Gastroesophageal sphincter (tissue), 4 donors: ENCODE results near the gene AFMID. TPM values are rescaled to one million over a fixed set of nuclear protein-coding genes. Genes with fewer than 3 reads are reported as not detected.

ENCODE experiments used
- ATAC-seq: fragments of 150-250 bp; one replicate; pipeline ENCODE4 v1.9.1; 2016; ENCODE audit warnings: mild to moderate bottlenecking, moderate library complexity
- H3K27ac ChIP-seq, 4 donors: fragments of 200-600 bp; sonication (generic) in 3 of 4; 1 replicate in 3 of 4; 2 replicates in 1 of 4; pipeline ENCODE4 v1.5.1; 2016 to 2019
- H3K27me3 ChIP-seq: fragments of 200-600 bp; sonication (generic); one replicate; pipeline ENCODE4 v1.5.1; 2019
- H3K36me3 ChIP-seq, 2 donors: fragments of 200-600 bp; sonication (generic); one replicate each; pipeline ENCODE4 v1.5.1; 2019; ENCODE audit warnings: control low read depth in 1 of 2
- H3K4me1 ChIP-seq, 3 donors: fragments of 200-600 bp; sonication (generic); 1 replicate in 2 of 3; 2 replicates in 1 of 3; pipeline ENCODE4 v1.5.1; 2016 to 2019; ENCODE audit warnings: control low read depth in 2 of 3
- H3K4me3 ChIP-seq, 2 donors: fragments of 200-600 bp; sonication (generic); one replicate each; pipeline ENCODE4 v1.5.1; 2019; ENCODE audit warnings: mild to moderate bottlenecking in 1 of 2, moderate library complexity in 1 of 2
- H3K9me3 ChIP-seq, 3 donors: fragments of 200-600 bp; sonication (generic); one replicate each; pipeline ENCODE4 v1.5.1; 2017 to 2019; ENCODE audit warnings: control low read depth in 2 of 3
- EP300 ChIP-seq: sonication (generic); formaldehyde crosslinking; IDR thresholded peaks from one replicate; pipeline ENCODE4 v1.6.1; 2017; ENCODE audit warnings: antibody characterized with exemption, mild to moderate bottlenecking
- POLR2A ChIP-seq, 2 donors: fragments of 450-650 bp; IDR thresholded peaks; one replicate each; pipeline ENCODE4 v1.6.1; 2017; ENCODE audit warnings: antibody characterized with exemption in 2 of 2, mild to moderate bottlenecking in 2 of 2, moderate library complexity in 1 of 2
- POLR2AphosphoS5 ChIP-seq: sonication (generic); formaldehyde crosslinking; IDR thresholded peaks from one replicate; pipeline ENCODE4 v1.6.1; 2017; ENCODE audit warnings: antibody characterized with exemption
- WGBS, 2 donors: methylation state at CpG; one replicate each; pipeline ENCODE4 v1.1.5; 2018; ENCODE audit warnings: low coverage in 1 of 2; 5-methylcytosine and 5-hydroxymethylcytosine counted together
- total RNA-seq, 4 donors: library from RNA; depleted of rRNA; stranded (reverse); fragments of >200 nt; gene quantifications; one replicate each; pipeline ENCODE4 v1.1.0, GENCODE V29; 2016
- TF ChIP-seq, protein P1 (sequence below), 4 experiments: fragments of 200-600 bp in 2 of 4; fragments of 450-650 bp in 2 of 4; sonication (generic) in 1 of 4; IDR thresholded peaks; one replicate each; pipeline ENCODE4 v1.5.1; 2017 to 2019; ENCODE audit warnings: antibody characterized with exemption in 4 of 4, mild to moderate bottlenecking in 2 of 4, moderate library complexity in 2 of 4

AFMID gene
- total RNA-seq, 4 donors from 2014 or later: 14.9 to 43.9 (median 31.6) TPM

DNA sequence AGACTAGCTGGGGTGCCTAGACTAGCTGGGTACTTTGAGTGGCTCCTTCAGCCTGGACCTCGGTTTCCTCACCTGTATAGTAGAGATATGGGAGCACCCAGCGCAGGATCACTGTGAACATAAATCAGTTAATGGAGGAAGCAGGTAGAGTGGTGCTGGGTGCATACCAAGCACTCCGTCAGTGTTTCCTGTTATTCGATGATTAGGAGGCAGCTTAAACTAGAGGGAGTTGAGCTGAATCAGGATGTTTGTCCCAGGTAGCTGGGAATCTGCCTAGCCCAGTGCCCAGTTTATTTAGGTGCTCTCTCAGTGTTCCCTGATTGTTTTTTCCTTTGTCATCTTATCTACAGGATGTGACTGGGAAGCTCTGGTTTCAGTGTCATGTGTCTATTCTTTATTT is 35.9 kb downstream of the AFMID start:
- Histone ChIP-seq H3K27ac (no peak overlapping the region), H3K36me3 (no peaks in the 10 kb centered on the region), H3K4me1 (no peaks in the 10 kb centered on the region), H3K4me3 (no peak overlapping the region), H3K27me3 (no peaks in the 10 kb centered on the region), H3K9me3 (no peaks in the 10 kb centered on the region)
- ATAC-seq: no peak
- 88 to 93% methylated on average over 2 to 4 of the region's 4 CpGs for WGBS, 2 donors
- TF ChIP-seq POLR2A (IDR thresholded peaks at IDR 0.05): no peak
- TF ChIP-seq, protein P1, sequence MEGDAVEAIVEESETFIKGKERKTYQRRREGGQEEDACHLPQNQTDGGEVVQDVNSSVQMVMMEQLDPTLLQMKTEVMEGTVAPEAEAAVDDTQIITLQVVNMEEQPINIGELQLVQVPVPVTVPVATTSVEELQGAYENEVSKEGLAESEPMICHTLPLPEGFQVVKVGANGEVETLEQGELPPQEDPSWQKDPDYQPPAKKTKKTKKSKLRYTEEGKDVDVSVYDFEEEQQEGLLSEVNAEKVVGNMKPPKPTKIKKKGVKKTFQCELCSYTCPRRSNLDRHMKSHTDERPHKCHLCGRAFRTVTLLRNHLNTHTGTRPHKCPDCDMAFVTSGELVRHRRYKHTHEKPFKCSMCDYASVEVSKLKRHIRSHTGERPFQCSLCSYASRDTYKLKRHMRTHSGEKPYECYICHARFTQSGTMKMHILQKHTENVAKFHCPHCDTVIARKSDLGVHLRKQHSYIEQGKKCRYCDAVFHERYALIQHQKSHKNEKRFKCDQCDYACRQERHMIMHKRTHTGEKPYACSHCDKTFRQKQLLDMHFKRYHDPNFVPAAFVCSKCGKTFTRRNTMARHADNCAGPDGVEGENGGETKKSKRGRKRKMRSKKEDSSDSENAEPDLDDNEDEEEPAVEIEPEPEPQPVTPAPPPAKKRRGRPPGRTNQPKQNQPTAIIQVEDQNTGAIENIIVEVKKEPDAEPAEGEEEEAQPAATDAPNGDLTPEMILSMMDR (IDR thresholded peaks at IDR 0.05): no peak
- no peak for TF ChIP-seq EP300
- TF ChIP-seq POLR2AphosphoS5: no peak

DNA sequence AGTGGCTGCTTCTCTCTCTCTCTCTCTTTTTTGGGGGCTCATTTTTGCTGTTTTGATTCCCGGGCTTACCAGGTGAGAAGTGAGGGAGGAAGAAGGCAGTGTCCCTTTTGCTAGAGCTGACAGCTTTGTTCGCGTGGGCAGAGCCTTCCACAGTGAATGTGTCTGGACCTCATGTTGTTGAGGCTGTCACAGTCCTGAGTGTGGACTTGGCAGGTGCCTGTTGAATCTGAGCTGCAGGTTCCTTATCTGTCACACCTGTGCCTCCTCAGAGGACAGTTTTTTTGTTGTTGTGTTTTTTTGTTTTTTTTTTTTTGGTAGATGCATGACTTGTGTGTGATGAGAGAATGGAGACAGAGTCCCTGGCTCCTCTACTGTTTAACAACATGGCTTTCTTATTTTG is 36.6 kb downstream of the AFMID start:
- H3K4me3 ChIP-seq: no peak overlapping the region
- H3K27me3 ChIP-seq: no peaks in the 10 kb centered on the region
- TF ChIP-seq POLR2A (IDR thresholded peaks at IDR 0.05): no peak
- TF ChIP-seq POLR2AphosphoS5: no peak
- TF ChIP-seq EP300: no peak
- no peak for ATAC-seq
- H3K9me3 ChIP-seq: no peaks in the 10 kb centered on the region
- H3K27ac ChIP-seq: peak overlapping the region in 1 of 4 donors; percentile 20
- no peaks in the 10 kb centered on the region for H3K36me3 ChIP-seq
- 68 to 91% methylated on average over 3 of the region's 3 CpGs for WGBS, 2 donors
- H3K4me1 ChIP-seq: no peaks in the 10 kb centered on the region

DNA sequence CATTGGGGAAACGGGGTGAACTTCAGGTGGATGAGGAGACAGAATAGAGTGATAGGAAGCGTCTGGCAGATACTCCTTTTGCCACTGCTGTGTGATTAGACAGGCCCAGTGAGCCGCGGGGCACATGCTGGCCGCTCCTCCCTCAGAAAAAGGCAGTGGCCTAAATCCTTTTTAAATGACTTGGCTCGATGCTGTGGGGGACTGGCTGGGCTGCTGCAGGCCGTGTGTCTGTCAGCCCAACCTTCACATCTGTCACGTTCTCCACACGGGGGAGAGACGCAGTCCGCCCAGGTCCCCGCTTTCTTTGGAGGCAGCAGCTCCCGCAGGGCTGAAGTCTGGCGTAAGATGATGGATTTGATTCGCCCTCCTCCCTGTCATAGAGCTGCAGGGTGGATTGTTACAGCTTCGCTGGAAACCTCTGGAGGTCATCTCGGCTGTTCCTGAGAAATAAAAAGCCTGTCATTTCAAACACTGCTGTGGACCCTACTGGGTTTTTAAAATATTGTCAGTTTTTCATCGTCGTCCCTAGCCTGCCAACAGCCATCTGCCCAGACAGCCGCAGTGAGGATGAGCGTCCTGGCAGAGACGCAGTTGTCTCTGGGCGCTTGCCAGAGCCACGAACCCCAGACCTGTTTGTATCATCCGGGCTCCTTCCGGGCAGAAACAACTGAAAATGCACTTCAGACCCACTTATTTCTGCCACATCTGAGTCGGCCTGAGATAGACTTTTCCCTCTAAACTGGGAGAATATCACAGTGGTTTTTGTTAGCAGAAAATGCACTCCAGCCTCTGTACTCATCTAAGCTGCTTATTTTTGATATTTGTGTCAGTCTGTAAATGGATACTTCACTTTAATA is 37.3 kb downstream of the AFMID start:
- ATAC-seq: no peak

DNA sequence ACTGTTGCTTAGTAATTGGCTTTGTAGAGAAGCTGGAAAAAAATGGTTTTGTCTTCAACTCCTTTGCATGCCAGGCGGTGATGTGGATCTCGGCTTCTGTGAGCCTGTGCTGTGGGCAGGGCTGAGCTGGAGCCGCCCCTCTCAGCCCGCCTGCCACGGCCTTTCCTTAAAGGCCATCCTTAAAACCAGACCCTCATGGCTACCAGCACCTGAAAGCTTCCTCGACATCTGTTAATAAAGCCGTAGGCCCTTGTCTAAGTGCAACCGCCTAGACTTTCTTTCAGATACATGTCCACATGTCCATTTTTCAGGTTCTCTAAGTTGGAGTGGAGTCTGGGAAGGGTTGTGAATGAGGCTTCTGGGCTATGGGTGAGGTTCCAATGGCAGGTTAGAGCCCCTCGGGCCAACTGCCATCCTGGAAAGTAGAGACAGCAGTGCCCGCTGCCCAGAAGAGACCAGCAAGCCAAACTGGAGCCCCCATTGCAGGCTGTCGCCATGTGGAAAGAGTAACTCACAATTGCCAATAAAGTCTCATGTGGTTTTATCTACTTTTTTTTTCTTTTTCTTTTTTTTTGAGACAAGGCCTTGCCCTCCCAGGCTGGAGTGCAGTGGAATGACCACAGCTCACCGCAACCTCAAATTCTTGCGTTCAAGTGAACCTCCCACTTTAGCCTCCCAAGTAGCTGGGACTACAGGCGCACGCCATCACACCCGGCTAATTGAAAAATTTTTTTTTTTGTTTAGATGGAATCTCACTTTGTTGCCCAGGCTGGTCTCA is 38.1 kb downstream of the AFMID start:
- 89 to 100% methylated on average over 5 to 11 of the region's 16 CpGs for WGBS, 2 donors
- no peak overlapping the region for H3K27ac ChIP-seq
- TF ChIP-seq POLR2A (IDR thresholded peaks at IDR 0.05): no peak
- no peak for TF ChIP-seq EP300
- no peak for TF ChIP-seq POLR2AphosphoS5
- TF ChIP-seq, protein P1 (IDR thresholded peaks at IDR 0.05): no peak

More for the DNA sequence above, 37.3 kb downstream of the AFMID start:
- peaks cover under 1% of the 10 kb centered on the region for H3K27me3 ChIP-seq
- H3K27ac ChIP-seq: no peak overlapping the region
- no peaks in the 10 kb centered on the region for H3K9me3 ChIP-seq
- no peak overlapping the region for H3K4me3 ChIP-seq
- TF ChIP-seq POLR2A (IDR thresholded peaks at IDR 0.05) (no peak), POLR2AphosphoS5 (no peak), EP300 (no peak)
- TF ChIP-seq, protein P1 (IDR thresholded peaks at IDR 0.05): no peak
- 55 to 83% methylated on average over 9 to 18 of the region's 27 CpGs for WGBS, 2 donors
- H3K4me1 ChIP-seq: no peaks in the 10 kb centered on the region
- no peaks in the 10 kb centered on the region for H3K36me3 ChIP-seq

DNA sequence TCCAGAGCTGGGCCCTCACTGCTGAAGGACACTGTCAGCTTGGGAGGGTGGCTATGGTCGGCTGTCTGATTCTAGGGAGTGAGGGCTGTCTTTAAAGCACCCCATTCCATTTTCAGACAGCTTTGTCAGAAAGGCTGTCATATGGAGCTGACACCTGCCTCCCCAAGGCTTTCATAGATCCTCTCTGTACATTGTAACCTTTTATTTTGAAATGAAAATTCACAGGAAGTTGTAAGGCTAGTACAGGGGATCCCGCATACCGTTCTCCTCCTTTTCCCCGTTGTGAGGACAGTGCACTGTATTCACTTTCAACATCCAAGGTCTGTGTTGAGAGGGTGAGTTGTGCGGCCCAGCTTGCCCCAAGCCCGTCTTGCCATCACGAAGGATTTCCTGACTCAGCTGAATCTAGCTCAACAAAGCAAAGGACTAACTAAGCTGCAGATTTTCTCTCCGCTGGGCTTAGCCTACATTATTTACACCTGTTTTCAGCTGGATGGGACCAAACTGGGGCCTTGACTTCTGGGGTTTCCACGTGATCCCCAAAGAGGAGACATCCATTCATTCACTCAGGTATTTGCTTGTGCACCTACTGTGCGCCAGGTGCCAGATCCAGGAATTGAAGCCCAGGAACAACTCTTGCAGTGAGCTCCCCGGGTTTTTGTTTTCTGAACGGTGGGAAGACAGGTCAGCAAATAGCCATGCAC is 39.0 kb downstream of the AFMID start:
- H3K27ac ChIP-seq: no peak overlapping the region
- H3K36me3 ChIP-seq: no peaks in the 10 kb centered on the region
- peaks cover 0 to under 1% (median 0%) of the 10 kb centered on the region in 3 donors for H3K4me1 ChIP-seq
- no peaks in the 10 kb centered on the region for H3K9me3 ChIP-seq
- TF ChIP-seq, protein P1 (IDR thresholded peaks at IDR 0.05): no peak
- TF ChIP-seq POLR2AphosphoS5 (no peak), EP300 (no peak), POLR2A (IDR thresholded peaks at IDR 0.05) (no peak)
- 67 to 81% methylated on average over 6 to 7 of the region's 12 CpGs for WGBS, 2 donors
- no peak overlapping the region for H3K4me3 ChIP-seq
- no peak for ATAC-seq
- peaks cover 18% of the 10 kb centered on the region for H3K27me3 ChIP-seq

More for the DNA sequence above, 38.1 kb downstream of the AFMID start:
- no peak for ATAC-seq
- H3K36me3 ChIP-seq: no peaks in the 10 kb centered on the region
- no peaks in the 10 kb centered on the region for H3K9me3 ChIP-seq
- peaks cover 8% of the 10 kb centered on the region for H3K27me3 ChIP-seq
- no peaks in the 10 kb centered on the region for H3K4me1 ChIP-seq
- no peak overlapping the region for H3K4me3 ChIP-seq
